8988T (cell line): Measurements from ENCODE around the gene MAN2B1.
A peak's percentile ranks its signal among the peaks of the same experiment; 100 is the strongest.
"Not testable (repeated sequence)": the region's sequence is repeated elsewhere in the genome, so short reads cannot be mapped to it uniquely, and the experiment has no call there.

Experiments used
- DNase-seq: peaks from one replicate; pipeline ENCODE4 v3.0.0; 2011

The MAN2B1 gene

GRCh38 chr19:12666265-12667048, at the start of gene MAN2B1, which contains the start of gene WDR83:
MAN2B1 (minus strand) TSS chr19:12666742; CDS start chr19:12666701, 41 bp downstream.
WDR83 (plus strand) TSS chr19:12666807; CDS start chr19:12669791, 2,984 bp downstream.
- DNase-seq, result peak; percentile 87

- DNase-seq, result no peak
Measured at GRCh38 chr19:12715929-12716328, 49.4 kb upstream of the MAN2B1 start.

- DNase-seq, result no peak
Measured at GRCh38 chr19:12715102-12715501, 48.6 kb upstream of the MAN2B1 start.

GRCh38 chr19:12713304-12713703, 46.8 kb upstream of the MAN2B1 start:
- DNase-seq, result not testable (repeated sequence)

GRCh38 chr19:12712077-12712476, 45.5 kb upstream of the MAN2B1 start:
- not testable (repeated sequence) for DNase-seq

GRCh38 chr19:12711187-12711586, 44.6 kb upstream of the MAN2B1 start:
- DNase-seq, result no peak

- no peak for DNase-seq
Measured at GRCh38 chr19:12708641-12709040, 42.1 kb upstream of the MAN2B1 start.

GRCh38 chr19:12706332-12706718, 39.8 kb upstream of the MAN2B1 start:
- no peak for DNase-seq

GRCh38 chr19:12705654-12706331, 39.3 kb upstream of the MAN2B1 start:
- no peak for DNase-seq

GRCh38 chr19:12705169-12705568, 38.6 kb upstream of the MAN2B1 start:
- DNase-seq, result no peak

- peak; percentile 38 for DNase-seq
Measured at GRCh38 chr19:12703046-12703445, 36.5 kb upstream of the MAN2B1 start.

GRCh38 chr19:12701596-12702282, 35.2 kb upstream of the MAN2B1 start:
- DNase-seq, result no peak

- no peak for DNase-seq
Measured at GRCh38 chr19:12698138-12698537, 31.6 kb upstream of the MAN2B1 start.

- not testable (repeated sequence) for DNase-seq
Measured at GRCh38 chr19:12697425-12697824, 30.9 kb upstream of the MAN2B1 start.

- peak; percentile 92 for DNase-seq
Measured at GRCh38 chr19:12696366-12697335, 30.1 kb upstream of the MAN2B1 start, which contains the start of gene FBXW9. FBXW9 (minus strand) TSS chr19:12696631; CDS start chr19:12696581, 50 bp downstream.

GRCh38 chr19:12695997-12696365, 29.4 kb upstream of the MAN2B1 start:
- no peak for DNase-seq

GRCh38 chr19:12695514-12695913, 29.0 kb upstream of the MAN2B1 start:
- DNase-seq, result no peak

- no peak for DNase-seq
Measured at GRCh38 chr19:12695096-12695495, 28.6 kb upstream of the MAN2B1 start.

- DNase-seq, result no peak
Measured at GRCh38 chr19:12694641-12695040, 28.1 kb upstream of the MAN2B1 start.

GRCh38 chr19:12692960-12693359, 26.4 kb upstream of the MAN2B1 start:
- no peak for DNase-seq

- no peak for DNase-seq
Measured at GRCh38 chr19:12689581-12690216, 23.2 kb upstream of the MAN2B1 start.

- DNase-seq, result no peak
Measured at GRCh38 chr19:12689012-12689411, 22.5 kb upstream of the MAN2B1 start.
